ENCODE data around the gene TMEM132E.

DNA sequence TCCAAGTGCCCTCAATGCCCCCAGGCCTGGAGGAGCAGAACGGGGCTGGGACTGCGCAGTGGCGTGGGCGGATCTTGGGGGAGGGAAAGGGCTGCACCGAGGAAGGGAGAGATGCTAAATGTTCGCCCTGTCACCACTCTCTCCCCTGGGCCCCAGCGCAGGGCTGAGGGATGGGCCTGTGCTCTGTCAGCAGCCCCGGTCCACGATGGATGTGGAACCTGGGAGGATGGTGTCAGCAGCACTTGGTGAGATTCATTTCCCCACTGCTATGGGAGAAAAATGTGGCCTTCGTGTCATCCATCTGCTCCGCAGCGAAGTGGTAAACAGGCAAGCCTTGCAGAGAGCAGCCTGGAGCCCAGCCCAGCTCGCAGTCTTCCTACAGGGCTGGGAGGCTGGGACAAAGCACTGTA is 72.0 kb downstream of the TMEM132E start:
- TF ChIP-seq, protein P1, sequence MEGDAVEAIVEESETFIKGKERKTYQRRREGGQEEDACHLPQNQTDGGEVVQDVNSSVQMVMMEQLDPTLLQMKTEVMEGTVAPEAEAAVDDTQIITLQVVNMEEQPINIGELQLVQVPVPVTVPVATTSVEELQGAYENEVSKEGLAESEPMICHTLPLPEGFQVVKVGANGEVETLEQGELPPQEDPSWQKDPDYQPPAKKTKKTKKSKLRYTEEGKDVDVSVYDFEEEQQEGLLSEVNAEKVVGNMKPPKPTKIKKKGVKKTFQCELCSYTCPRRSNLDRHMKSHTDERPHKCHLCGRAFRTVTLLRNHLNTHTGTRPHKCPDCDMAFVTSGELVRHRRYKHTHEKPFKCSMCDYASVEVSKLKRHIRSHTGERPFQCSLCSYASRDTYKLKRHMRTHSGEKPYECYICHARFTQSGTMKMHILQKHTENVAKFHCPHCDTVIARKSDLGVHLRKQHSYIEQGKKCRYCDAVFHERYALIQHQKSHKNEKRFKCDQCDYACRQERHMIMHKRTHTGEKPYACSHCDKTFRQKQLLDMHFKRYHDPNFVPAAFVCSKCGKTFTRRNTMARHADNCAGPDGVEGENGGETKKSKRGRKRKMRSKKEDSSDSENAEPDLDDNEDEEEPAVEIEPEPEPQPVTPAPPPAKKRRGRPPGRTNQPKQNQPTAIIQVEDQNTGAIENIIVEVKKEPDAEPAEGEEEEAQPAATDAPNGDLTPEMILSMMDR (IDR thresholded peaks at IDR 0.05) = no peak
- TF ChIP-seq POLR2A (IDR thresholded peaks at IDR 0.05) = no peak

All from suprapubic skin (tissue), 3 donors.